Measurements from ENCODE around the gene PRAMEF11.

PRAMEF11 gene

DNA sequence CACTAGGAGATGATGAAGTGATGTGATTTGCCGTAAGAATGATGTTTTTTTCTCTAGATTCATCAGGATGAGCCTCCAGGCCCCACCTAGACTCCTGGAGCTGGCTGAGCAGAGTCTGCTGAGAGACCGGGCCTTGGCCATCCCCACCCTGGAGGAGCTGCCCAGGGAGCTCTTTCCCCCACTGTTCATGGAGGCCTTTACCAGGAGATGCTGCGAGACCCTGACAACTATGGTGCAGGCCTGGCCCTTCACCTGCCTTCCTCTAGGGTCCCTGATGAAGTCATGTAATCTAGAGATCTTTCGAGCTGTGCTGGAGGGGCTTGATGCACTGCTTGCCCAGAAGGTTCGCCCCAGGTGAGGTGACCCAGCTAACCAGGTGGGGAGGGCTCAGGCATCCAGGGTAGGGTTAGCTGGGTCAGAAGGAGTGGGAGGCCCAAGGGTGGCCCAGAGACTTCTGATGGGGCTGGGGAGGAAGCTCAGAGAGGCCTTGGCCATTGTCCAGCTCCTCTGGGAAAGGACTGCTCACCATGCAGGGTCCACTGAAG is 56.3 kb downstream of the PRAMEF11 start:
- FAIRE-seq (no peak), DNase-seq (ENCODE audit: low spot score) (no peak)

Measured in urothelium cell line (cell line).